ENCODE results near the gene GRAMD2A. TPM values are rescaled to one million over a fixed set of nuclear protein-coding genes. Genes with fewer than 3 reads are reported as not detected.

The GRAMD2A gene
- polyA plus RNA-seq, 3 donors: not detected

GRCh38 chr15:72116731-72117485, 80.7 kb downstream of the GRAMD2A start:
- H3K27me3 Mint-ChIP-seq (ENCODE audit: low read depth in 3 of 3): peaks cover 3% of the 10 kb centered on the region in 3 donors
- under 1% methylated on average over 21 of the region's 24 CpGs for WGBS (ENCODE audit: insufficient coverage)
- intact Hi-C loops (cut with micrococcal nuclease): loop anchor here in 1 of 2 donors (10.0 kb wide), 2 partner anchors 78 to 1518 kb away; partner anchors contain the start of genes GRAMD2A and NPTN
- H3K9me3 Mint-ChIP-seq: peaks cover 0 to 2% (median 0%) of the 10 kb centered on the region in 7 donors
- H3K9ac ChIP-seq (ENCODE audit: insufficient read depth, low read length, poor library complexity, severe bottlenecking): peak overlapping the region; percentile 79
- peaks cover 32% of the 10 kb centered on the region for H3K79me2 ChIP-seq (ENCODE audit: insufficient read depth, low read length)
- H3K36me3 Mint-ChIP-seq: peaks cover 0 to 2% of the 10 kb centered on the region in 2 donors
- H3K27ac Mint-ChIP-seq: peak overlapping the region; percentile 46 to 98 (median 86)
- H3K4me1 Mint-ChIP-seq: peaks cover 24% of the 10 kb centered on the region
- peak overlapping the region; percentile 56 to 86 (median 65) for H3K4me3 ChIP-seq (replicated peaks in 1 of 3; ENCODE audit: low read depth in 2 of 3, low read length in 3 of 3)
- H3K36me3 ChIP-seq (replicated peaks in 1 of 2; ENCODE audit: control insufficient read depth in 1 of 2, insufficient read depth in 2 of 2, low read length in 2 of 2): no peaks in the 10 kb centered on the region
- H3K9me3 ChIP-seq (replicated peaks in 1 of 2; ENCODE audit: control insufficient read depth in 1 of 2, insufficient read depth in 1 of 2, low read length in 2 of 2): no peaks in the 10 kb centered on the region
- peaks cover 16 to 25% of the 10 kb centered on the region in 2 donors for H3K4me1 ChIP-seq (ENCODE audit: control insufficient read depth in 1 of 2, insufficient read depth in 2 of 2, low read length in 2 of 2)
- peaks cover 4% of the 10 kb centered on the region for H4K20me1 ChIP-seq (ENCODE audit: insufficient read depth, low read length)
- H2AFZ ChIP-seq (ENCODE audit: insufficient read depth, low read depth, low read length, poor library complexity, severe bottlenecking): peak overlapping the region; percentile 96
- no peak for TF ChIP-seq CTCF (IDR thresholded peaks at IDR 0.05)
- H3K27me3 ChIP-seq (ENCODE audit: control insufficient read depth in 2 of 2, insufficient read depth in 2 of 2, low read length in 2 of 2): no peaks in the 10 kb centered on the region
- peak overlapping the region; percentile 86 for H3K4me2 ChIP-seq (replicated peaks; ENCODE audit: extremely low read depth, low read length, poor library complexity, severe bottlenecking)
- peak overlapping the region; percentile 95 to 99 for H3K4me3 Mint-ChIP-seq
- peak in 2 of 3 donors; percentile 0 to 10 for DNase-seq
- H3K27ac ChIP-seq (ENCODE audit: low read depth in 1 of 2, low read length in 2 of 2): peak overlapping the region; percentile 19 to 97

GRCh38 chr15:72113347-72114031, 84.1 kb downstream of the GRAMD2A start:
- Mint-ChIP-seq H3K9me3 (peaks cover 0 to 5% (median 0%) of the 10 kb centered on the region in 7 donors), H3K27me3 (ENCODE audit: low read depth in 3 of 3) (peaks cover 1 to 6% (median 3%) of the 10 kb centered on the region in 3 donors), H3K36me3 (peaks cover 0 to 2% of the 10 kb centered on the region in 2 donors), H3K4me1 (peaks cover 15% of the 10 kb centered on the region), H3K4me3 (no peak overlapping the region), H3K27ac (no peak overlapping the region)
- H3K4me3 ChIP-seq (replicated peaks in 1 of 3; ENCODE audit: low read depth in 2 of 3, low read length in 3 of 3): no peak overlapping the region
- peaks cover 41% of the 10 kb centered on the region for H3K79me2 ChIP-seq (ENCODE audit: insufficient read depth, low read length)
- WGBS (ENCODE audit: insufficient coverage): 86% methylated on average over 1 of the region's 4 CpGs
- H3K4me1 ChIP-seq (ENCODE audit: control insufficient read depth in 1 of 2, insufficient read depth in 2 of 2, low read length in 2 of 2): peaks cover 8 to 16% of the 10 kb centered on the region in 2 donors
- no peaks in the 10 kb centered on the region for H3K9me3 ChIP-seq (replicated peaks in 1 of 2; ENCODE audit: control insufficient read depth in 1 of 2, insufficient read depth in 1 of 2, low read length in 2 of 2)
- TF ChIP-seq CTCF (IDR thresholded peaks at IDR 0.05): no peak
- H3K27me3 ChIP-seq (ENCODE audit: control insufficient read depth in 2 of 2, insufficient read depth in 2 of 2, low read length in 2 of 2): no peaks in the 10 kb centered on the region
- DNase-seq: no peak
- no peaks in the 10 kb centered on the region for H3K36me3 ChIP-seq (replicated peaks in 1 of 2; ENCODE audit: control insufficient read depth in 1 of 2, insufficient read depth in 2 of 2, low read length in 2 of 2)
- intact Hi-C loops (cut with micrococcal nuclease): loop anchor here in 1 of 2 donors (10.0 kb wide), 2 partner anchors 81 to 1521 kb away; partner anchors contain the start of genes GRAMD2A and NPTN
- no peak overlapping the region for H3K27ac ChIP-seq (ENCODE audit: low read depth in 1 of 2, low read length in 2 of 2)
- H2AFZ ChIP-seq (ENCODE audit: insufficient read depth, low read depth, low read length, poor library complexity, severe bottlenecking): no peak overlapping the region
- no peak overlapping the region for H3K9ac ChIP-seq (ENCODE audit: insufficient read depth, low read length, poor library complexity, severe bottlenecking)
- peaks cover 4% of the 10 kb centered on the region for H4K20me1 ChIP-seq (ENCODE audit: insufficient read depth, low read length)
- H3K4me2 ChIP-seq (replicated peaks; ENCODE audit: extremely low read depth, low read length, poor library complexity, severe bottlenecking): no peak overlapping the region
